Fibroblast of the conjunctiva (primary cell): ENCODE results near the gene UQCC2.

ENCODE experiments used
- DNase-seq: peaks from one replicate; pipeline ENCODE4 v3.0.0-alpha.2; 2010; ENCODE audit warnings: low read depth

UQCC2 gene

GRCh38 chr6:33711140-33712129 lies at the start of gene UQCC2:
UQCC2 (minus strand) TSS chr6:33711700; CDS start chr6:33711686, 14 bp downstream.
- DNase-seq: peak; percentile 96

DNA sequence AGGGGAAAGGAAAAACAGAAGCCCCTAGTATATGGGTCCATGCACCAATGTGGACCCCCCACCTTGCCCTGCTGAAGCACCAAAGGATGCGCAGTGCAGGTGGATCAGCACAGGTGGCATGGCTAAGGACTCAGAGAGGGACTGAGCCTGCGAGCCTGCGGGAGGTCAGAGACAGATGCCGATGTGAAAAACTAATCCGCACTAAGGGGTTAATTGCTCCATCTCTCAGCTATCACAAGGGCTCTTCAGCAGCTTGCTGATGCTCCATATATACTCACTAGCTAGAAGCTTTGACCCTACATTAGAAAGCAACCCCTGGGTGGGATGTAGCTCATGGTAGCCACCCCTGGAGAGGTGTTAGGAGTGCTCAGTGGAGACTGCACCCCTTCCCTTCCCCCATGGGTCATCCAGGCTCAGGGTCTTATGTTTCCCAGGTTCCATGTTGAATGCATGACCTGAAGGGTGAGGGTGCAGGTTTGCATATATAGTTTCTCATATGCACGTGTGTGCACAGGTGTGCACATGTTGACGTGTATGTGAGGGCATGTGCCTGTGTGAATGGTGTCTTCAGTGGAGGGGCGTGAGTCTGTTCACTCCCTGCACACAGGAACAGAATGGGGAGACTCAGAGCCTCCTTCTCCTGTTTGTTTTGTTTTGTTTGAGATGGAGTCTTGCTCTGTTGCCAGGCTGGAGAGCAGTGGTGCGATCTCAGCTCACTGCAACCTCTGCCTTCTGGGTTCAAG lies 48.6 kb upstream of the UQCC2 start:
- DNase-seq: no peak

- no peak for DNase-seq
These were observed 47.3 kb upstream of the UQCC2 start for GRCh38 chr6:33758815-33759216.

DNA sequence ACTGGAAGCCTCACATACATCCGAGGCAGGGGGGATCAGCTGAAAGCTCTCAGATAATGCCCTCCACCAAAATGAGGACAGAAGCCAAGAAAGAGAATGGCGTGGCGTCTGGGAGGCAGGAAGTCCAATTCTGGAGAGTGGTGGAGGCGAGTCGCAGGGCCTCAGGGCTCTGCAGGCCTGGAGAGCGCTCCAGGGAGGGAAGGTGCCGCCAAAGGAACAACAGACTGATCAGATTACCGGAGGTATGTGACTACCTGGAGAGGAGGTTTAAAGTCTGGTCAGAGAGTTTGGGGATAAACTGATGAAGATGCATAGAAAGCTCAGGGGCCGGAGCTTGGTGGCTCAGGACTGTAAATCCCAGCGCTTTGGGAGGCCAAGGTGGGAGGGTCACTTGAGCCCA lies 46.4 kb upstream of the UQCC2 start:
- DNase-seq: no peak

- DNase-seq: no peak
These were observed 45.6 kb upstream of the UQCC2 start for GRCh38 chr6:33757113-33757512.

DNA sequence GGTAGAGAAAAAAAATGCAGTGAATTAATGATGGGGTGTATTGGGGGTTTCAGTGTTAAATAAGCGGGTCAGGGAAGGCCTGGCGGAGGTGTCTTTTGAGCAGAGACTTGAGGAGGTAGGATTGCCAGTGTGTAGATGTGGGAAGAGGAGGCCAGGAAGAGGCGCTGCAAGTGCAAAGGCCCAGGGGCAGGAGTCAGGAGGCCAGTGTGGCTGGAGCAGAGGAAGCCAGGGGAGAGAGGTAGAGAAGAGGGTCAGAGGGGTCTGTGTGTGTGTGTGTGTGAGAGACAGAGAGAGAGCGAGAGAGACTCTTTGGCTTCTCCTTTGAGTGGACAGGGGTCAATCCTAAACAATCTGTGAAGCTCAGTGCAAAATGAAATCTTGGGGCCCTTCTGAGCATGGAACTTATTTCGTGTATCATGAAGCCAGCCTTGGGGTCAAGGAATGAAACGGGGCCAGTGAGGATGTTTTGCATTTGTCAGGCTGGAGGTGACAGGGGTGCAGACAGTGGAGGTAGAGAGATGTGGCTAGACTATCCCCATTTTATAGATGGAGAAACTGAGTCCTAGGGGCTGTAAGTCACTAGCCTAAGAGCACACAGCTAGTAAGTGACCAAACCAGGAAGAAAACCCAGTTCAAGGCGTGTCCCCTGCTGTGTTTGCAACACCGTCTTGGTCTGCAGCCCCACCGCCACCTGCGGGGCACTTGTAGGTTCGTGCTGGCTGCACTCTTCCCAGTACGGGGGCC lies 44.9 kb upstream of the UQCC2 start:
- no peak for DNase-seq

- no peak for DNase-seq
These were observed 43.8 kb upstream of the UQCC2 start for GRCh38 chr6:33755070-33755869.

DNA sequence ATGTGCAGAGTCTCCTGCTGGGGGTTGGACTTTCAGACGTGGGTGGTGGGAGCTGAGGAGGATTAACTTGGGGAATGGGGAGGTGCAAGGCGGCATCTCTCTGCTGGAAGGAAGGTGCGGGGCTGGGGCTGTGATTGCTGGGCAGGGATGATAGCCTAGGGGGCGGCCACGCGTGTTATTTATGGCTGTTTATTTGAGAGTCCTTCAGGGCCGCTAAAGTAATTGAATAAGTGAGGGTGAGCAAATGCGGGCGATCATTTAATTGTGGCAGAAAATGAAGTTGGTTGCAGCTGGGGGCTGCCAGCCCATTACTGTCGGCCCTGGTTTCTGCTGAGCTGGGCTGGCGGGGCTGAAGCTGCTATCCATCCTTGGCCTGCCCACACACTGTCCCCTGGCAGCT lies 42.7 kb upstream of the UQCC2 start:
- no peak for DNase-seq

DNA sequence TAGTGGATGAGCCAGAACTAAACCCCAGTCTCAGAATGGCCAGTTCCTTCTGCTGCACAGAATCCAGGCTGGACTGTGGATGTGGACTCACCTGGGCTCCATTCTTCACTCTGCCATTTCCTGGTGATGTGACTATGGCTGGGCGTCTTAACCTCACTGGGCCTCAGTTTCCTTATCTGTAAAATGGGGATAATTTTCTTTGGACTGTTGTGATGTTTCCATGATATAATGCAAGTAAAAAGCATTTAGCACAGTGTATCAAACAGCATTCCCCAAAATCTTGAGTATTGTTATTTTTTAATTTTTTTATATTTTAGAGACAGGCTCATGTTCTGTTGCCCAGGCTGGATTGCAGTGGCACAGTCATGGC lies 41.1 kb upstream of the UQCC2 start:
- no peak for DNase-seq

DNA sequence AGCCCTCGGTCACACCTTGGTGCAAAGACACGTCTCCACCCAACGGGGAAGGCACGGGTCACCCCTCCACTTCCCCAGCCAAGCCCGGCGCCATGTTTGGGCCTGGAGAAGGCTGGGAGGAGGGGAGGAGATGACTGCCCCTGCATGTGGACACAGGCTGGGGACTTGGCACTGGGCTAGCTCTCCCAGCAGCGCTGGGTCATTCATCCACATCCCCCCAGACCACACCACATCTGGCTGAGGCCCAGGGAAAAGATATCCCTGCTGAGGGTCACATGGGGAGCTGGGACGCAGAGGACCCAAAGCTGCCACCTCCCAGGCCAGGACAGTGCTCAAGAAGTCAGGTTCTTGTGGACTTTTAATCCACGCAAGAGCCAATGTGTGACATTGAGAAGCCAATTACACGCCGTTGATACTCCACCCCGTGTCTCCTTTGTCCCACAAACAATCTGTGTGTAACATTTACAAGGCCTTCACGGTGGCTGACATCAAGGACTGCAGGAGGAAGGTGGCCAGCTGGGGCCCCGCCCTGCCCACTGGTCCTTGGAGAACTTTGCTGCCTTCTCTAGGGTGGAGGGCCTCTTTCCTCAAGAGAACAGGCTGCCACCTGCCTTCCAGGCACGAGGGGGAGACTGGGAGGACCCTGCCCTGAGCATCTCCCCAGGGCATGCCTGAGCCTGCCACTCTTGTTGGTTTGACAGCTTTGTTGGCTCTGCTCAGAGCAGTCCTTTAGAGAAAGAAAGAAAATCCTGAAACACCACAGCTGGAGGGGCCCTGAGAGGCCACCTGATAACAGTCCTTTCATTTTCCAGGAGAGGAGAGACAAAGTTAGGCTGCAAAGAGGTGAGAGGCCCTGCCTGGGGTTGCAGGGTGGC lies 40.5 kb upstream of the UQCC2 start:
- DNase-seq: no peak

DNA sequence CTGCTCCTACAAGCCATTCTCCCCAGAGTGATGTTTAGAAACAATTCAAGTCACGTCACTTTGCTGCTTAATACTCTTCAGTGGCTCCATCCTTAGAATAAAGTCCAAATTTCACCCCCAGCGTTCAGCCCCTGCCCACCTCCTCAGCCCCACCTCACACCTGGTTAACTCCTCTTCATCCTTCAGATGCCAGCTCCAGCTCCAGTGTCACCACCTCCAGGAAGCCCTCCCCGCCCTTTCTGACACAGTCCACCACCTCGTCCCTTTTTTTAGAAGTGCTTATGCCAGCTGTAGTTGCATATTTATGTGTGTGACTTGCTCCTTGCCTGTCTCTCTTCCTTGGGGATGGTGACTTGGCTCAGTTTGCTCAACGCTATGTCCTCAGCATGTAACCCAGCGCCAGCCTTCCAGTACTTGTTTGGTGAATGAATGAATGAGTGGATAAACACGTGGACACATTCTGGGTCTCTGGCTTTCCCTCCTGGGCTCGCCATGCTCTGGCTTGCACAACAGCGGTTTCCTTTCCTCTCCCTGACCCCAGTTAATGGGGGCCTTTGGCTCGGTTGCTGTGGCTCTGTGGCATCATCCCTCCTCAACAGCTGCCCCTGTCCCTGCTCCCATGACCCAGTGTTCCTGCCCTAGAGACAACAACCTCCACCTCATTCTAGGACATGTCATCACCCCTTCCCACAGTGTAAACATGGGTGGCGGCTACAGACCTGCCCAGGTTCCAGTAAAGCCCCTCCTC lies 38.9 kb upstream of the UQCC2 start:
- DNase-seq: no peak

- DNase-seq: no peak
These were observed 37.9 kb upstream of the UQCC2 start for GRCh38 chr6:33749401-33749800.

GRCh38 chr6:33748841-33749240 lies 37.3 kb upstream of the UQCC2 start:
- DNase-seq: no peak

- no peak for DNase-seq
These were observed 36.3 kb upstream of the UQCC2 start for GRCh38 chr6:33747823-33748222.

GRCh38 chr6:33746651-33747100 lies 35.2 kb upstream of the UQCC2 start, which contains the start of gene IP6K3:
IP6K3 (minus strand) TSS chr6:33746905; CDS start chr6:33735476, 11,429 bp downstream.
- DNase-seq: no peak

DNA sequence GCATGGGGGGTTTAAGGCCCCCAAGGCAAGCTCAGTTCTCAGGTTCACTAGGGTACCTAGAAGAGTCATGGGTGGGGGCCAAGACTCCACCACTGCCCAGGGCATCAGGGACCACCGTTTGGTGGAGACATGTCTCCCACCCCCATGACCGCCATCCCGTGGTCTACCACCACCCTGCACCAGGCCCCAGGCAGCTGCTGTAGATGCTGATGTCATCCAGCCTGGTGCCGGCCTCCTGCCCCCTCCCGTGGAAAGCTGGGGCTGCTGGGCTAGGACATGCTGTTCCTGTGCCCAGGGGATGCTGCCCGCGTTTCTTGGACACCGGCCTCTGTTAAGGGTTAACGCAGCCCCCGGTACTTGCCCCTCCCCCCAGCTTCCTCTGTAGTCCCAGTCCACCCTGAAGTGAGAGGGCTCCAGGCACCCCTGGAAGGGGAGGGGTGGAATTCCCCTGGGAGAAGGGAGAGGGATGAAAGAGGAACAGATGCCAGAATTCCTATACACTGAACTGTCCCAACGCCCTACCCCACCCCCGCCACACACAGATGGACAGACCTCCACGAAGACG lies 34.6 kb upstream of the UQCC2 start:
- DNase-seq: peak; percentile 59

GRCh38 chr6:33745548-33745947 lies 34.0 kb upstream of the UQCC2 start:
- no peak for DNase-seq

- no peak for DNase-seq
These were observed 33.5 kb upstream of the UQCC2 start for GRCh38 chr6:33744895-33745546.
